Measurements from ENCODE around the gene DTX1.

The DTX1 gene

DNA sequence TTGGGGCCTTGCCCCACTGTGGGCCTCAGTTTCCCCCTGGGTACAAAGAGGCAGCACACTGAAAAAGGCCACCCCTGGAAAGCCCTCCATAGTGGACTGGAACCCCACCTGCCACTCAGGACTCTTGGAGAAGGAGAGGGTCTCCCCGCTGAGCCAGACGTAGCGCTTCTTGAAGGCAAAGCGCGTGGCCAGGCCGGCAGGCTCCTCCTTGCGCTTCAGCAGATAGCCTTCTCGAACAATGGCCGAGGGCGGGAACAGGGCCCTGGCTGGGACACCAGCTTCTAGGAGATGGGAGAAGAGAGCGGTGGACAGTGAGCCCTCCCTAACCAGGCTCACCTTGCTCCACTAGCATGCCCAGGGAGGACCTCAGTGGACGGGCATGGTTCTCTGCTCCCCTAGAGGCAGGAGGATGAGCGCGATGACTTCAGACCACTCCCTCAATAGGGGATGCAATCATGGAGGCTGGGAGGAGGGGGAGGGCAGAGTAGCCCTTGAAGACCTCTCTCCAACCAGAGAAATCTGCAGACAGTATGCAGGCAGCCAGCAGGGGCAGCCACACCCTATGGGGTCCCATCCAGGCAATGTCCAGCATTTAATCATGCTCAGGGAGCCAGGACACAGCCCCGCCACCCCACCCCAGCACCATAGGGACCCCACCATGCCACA is 49.2 kb downstream of the DTX1 start:
- no peak overlapping the region for H3K27ac ChIP-seq
- no peak for TF ChIP-seq CTCF (conservative IDR thresholded peaks at IDR 0.05)

GRCh38 chr12:113106361-113106760 is 49.8 kb downstream of the DTX1 start:
- H3K27ac ChIP-seq = no peak overlapping the region
- no peak for TF ChIP-seq CTCF (conservative IDR thresholded peaks at IDR 0.05)

GRCh38 chr12:113108308-113108707 is 51.8 kb downstream of the DTX1 start:
- no peak overlapping the region for H3K27ac ChIP-seq
- TF ChIP-seq CTCF (conservative IDR thresholded peaks at IDR 0.05) = no peak

GRCh38 chr12:113109360-113109759 is 52.8 kb downstream of the DTX1 start:
- H3K27ac ChIP-seq = no peak overlapping the region

DNA sequence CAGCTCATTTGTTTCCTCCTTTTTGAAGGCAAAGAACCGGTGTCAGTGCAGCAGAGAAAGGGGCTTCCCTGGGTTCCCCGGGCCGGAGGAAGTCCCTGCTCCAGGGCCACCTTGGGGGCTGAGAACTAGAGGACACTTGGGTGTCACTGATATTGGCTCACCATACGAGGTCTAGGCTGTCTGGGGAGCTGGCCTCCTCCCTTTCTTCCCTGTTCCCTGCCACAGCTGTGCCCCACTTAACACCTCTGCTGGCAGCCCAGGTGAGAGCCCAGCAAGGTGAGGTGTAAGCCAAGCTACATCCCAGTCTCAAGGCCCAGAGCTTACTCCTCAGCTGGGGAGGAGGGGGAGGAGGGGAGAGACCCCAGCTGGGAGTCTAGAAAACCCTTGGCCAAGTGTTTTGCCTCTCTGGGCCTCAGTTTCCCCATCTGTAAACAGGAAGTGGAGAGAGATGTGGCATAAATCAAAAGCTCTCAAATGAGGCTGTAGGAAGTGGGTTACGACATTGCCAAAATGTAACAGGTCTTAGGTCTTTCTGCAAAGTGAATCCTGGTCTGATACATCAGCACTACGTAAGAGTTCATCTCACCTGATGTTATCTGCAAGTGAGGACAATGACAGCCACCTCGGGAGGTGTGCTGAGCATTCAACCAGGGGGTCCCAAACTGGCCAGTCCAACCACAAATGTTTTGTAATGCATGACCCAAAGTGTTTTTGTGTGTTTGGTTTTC is 53.5 kb downstream of the DTX1 start:
- no peak overlapping the region for H3K27ac ChIP-seq
- TF ChIP-seq CTCF (conservative IDR thresholded peaks at IDR 0.05) = no peak

More at GRCh38 chr12:113109360-113109759, 52.8 kb downstream of the DTX1 start:
- TF ChIP-seq CTCF (conservative IDR thresholded peaks at IDR 0.05) = no peak

DNA sequence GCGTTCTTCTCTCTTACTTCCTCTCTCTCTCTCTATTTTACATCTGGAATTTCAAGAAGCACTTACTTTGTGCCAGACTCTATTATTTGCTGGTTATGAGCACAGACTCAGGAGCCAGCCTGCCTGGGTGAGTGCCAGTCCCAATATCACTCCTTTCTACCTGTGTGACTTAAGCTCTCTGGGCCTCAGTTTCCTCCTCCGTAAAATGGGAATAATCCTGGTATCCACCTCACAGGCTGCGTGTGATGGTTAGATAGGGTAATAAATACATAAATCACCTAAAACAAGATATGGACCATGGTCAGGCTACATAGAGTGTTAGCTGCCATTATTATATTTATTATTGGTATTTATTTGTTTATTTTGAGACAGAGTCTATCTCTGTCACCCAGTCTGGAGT is 54.7 kb downstream of the DTX1 start:
- H3K27ac ChIP-seq = no peak overlapping the region
- no peak for TF ChIP-seq CTCF (conservative IDR thresholded peaks at IDR 0.05)

DNA sequence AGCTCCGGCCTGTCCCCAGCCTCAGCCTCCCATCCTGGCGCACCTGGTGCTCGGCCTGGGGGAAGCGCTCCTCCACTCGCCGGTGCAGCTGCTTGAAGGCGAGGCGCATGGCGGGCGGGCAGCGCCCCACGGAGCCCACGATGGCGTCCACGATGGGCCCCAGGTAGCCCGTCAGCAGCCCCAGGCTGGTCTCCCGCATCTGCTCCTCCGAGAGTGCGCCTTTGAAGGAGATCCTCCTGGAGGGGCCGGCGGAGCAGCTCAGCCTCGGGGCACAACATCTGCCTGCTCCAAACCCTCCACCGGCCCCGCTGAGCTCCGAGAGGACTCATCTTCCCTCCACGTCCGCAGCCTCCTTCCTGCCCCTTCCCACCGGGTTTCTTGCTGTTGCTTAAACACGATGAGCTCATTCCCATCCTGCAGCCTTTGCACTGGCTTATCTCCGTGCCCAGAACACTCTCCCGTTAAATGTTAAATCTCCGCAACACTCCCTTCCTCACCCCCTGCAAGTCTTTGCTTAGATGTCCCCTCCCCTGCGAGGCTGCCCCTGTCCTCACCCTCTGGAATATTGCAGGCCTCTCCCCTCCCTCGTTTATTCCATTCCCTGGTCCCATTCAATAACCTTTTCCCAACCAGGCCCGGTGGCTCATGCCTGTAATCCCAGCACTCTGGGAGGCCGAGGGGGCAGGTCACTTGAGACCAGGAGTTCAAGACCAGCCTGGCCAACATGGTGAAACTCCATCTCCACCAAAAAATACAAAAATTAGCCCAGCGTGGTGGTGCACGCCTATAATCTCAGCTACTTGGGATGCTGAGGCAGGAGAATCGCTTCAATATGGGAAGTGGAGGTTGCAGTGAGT is 55.7 kb downstream of the DTX1 start:
- no peak for TF ChIP-seq CTCF (conservative IDR thresholded peaks at IDR 0.05)
- H3K27ac ChIP-seq = no peak overlapping the region
